K562 (cell line): ENCODE data around the gene UBXN6. TPM values are rescaled to one million over a fixed set of nuclear protein-coding genes. Genes with fewer than 3 reads are reported as not detected.

Experiments
- ATAC-seq: fragments of 200-7000 bp; cut with Tn5 transposase; 3 replicates; pipeline ENCODE4 v1.9.1; 2020; ENCODE audit warnings: moderate library complexity
- BruUV-seq: library from RNA; stranded (reverse); fragments of 400-500 nt; replicated peaks from 2 replicates; lab custom pipeline; 2021; lab: Mats Ljungman, UMichigan
- CTCF ChIA-PET: fragments of 300-600 bp; formaldehyde crosslinking; extraction: SDS; loops from one replicate; lab custom pipeline; 2021; ENCODE audit warnings: low intra/inter-chr PET ratio; lab: Yijun Ruan, JAX
- POLR2A ChIA-PET: fragments of 300-600, 350-650 bp; sonication (Branson Sonifier 250); formaldehyde crosslinking; extraction: SDS; loops from one replicate; lab custom pipeline; 2021; ENCODE audit warnings: antibody characterized with exemption, inconsistent platforms; lab: Yijun Ruan, JAX
- DNase-seq, 4 experiments: peaks; one replicate each; pipeline versions ENCODE4 v3.0.0 to v3.0.0-alpha.2; 2011 to 2018; ENCODE audit warnings: low spot score in 3 of 4, mixed read lengths in 3 of 4; ENCODE audit errors: extremely low read depth in 1 of 4
- FAIRE-seq: peaks from 2 replicates; lab custom pipeline; 2011; peaks lifted over from hg19 to GRCh38; lab: Jason Lieb, UNC
- H2AFZ ChIP-seq: 2 replicates; pipeline ENCODE4 v1.6.0; 2011; ENCODE audit warnings: low read depth, low read length, control low read depth, inconsistent platforms
- H3K27ac ChIP-seq: fragments of 200-600 bp; 3 replicates; pipeline ENCODE4 v1.8.0; 2011; ENCODE audit warnings: low read depth, mild to moderate bottlenecking, control low read depth, inconsistent platforms, low read length, moderate library complexity, mixed read lengths; ENCODE audit errors: extremely low read depth
- H3K27me3 ChIP-seq, 2 experiments: fragments of 300-600 bp in 1 of 2; 2 replicates in 1 of 2; 3 replicates in 1 of 2; pipeline versions ENCODE4 v1.6.0 to v1.8.0; 2011; ENCODE audit warnings: inconsistent platforms in 2 of 2, low read length in 2 of 2, mild to moderate bottlenecking in 1 of 2, mixed read lengths in 1 of 2, moderate library complexity in 1 of 2; ENCODE audit not compliant: control insufficient read depth in 2 of 2, insufficient read depth in 2 of 2
- H3K36me3 ChIP-seq: fragments of 300-600 bp; 3 replicates; pipeline ENCODE4 v1.8.0; 2011; ENCODE audit warnings: mild to moderate bottlenecking, low read length, inconsistent platforms; ENCODE audit not compliant: control insufficient read depth, insufficient read depth
- H3K4me1 ChIP-seq, 2 experiments: fragments of 200-600 bp in 1 of 2; replicated peaks in 1 of 2; 2 replicates in 1 of 2; 3 replicates in 1 of 2; pipeline versions ENCODE4 v1.5.1 to v1.8.0; 2011; ENCODE audit warnings: inconsistent platforms in 2 of 2, low read length in 2 of 2, mild to moderate bottlenecking in 1 of 2, mixed read lengths in 1 of 2, moderate library complexity in 1 of 2; ENCODE audit not compliant: control insufficient read depth in 2 of 2, insufficient read depth in 2 of 2
- H3K4me2 ChIP-seq: 2 replicates; pipeline ENCODE4 v1.6.1; 2011; ENCODE audit warnings: low read length, control low read depth, inconsistent platforms, mixed read lengths; ENCODE audit not compliant: insufficient read depth
- H3K4me3 ChIP-seq: fragments of 200-600 bp; sonication (generic), shearing (Covaris generic); 2 replicates; pipeline ENCODE4 v1.5.1; 2016; ENCODE audit warnings: control low read depth, inconsistent platforms
- H3K79me2 ChIP-seq: fragments of 200-600 bp; 3 replicates; pipeline ENCODE4 v1.8.0; 2011; ENCODE audit warnings: low read length, inconsistent platforms; ENCODE audit not compliant: control insufficient read depth, insufficient read depth
- H3K9ac ChIP-seq, 2 experiments: 2 replicates each; pipeline versions ENCODE4 v1.6.0 to v1.6.1; 2011; ENCODE audit warnings: low read depth in 2 of 2, low read length in 2 of 2, control low read depth in 1 of 2, inconsistent platforms in 1 of 2, mild to moderate bottlenecking in 1 of 2, mixed read lengths in 1 of 2; ENCODE audit not compliant: insufficient read depth in 1 of 2
- H3K9me1 ChIP-seq: one replicate; pipeline ENCODE4 v1.6.0; 2011; ENCODE audit warnings: inconsistent platforms, mild to moderate bottlenecking, low read length, moderate library complexity; ENCODE audit not compliant: control insufficient read depth, insufficient read depth
- H3K9me3 ChIP-seq: replicated peaks from 2 replicates; pipeline ENCODE4 v1.5.1; 2011; ENCODE audit warnings: low read depth, low read length, inconsistent platforms; ENCODE audit not compliant: control insufficient read depth, insufficient read depth
- H4K20me1 ChIP-seq: replicated peaks from 2 replicates; pipeline ENCODE4 v1.6.1; 2011; ENCODE audit warnings: low read length, inconsistent platforms, mixed read lengths; ENCODE audit not compliant: control insufficient read depth, insufficient read depth
- CEBPZ ChIP-seq: fragments of 150-350 bp; IDR thresholded peaks from 2 replicates; pipeline ENCODE4 v1.6.1; 2014; ENCODE audit warnings: low read depth, mild to moderate bottlenecking, low read length, borderline replicate concordance
- CXXC5 ChIP-seq: fragments of 250-450 bp; sonication (Bioruptor Pico); IDR thresholded peaks from 2 replicates; pipeline ENCODE4 v1.8.0; 2022; ENCODE audit warnings: inconsistent platforms, mild to moderate bottlenecking, moderate library complexity
- EWSR1 ChIP-seq: fragments of 450-650 bp; IDR thresholded peaks from 2 replicates; pipeline ENCODE4 v1.6.1; 2018; ENCODE audit warnings: borderline replicate concordance, mild to moderate bottlenecking, low read depth, moderate library complexity; ENCODE audit not compliant: partially characterized antibody
- JUNB ChIP-seq: fragments of 450-650 bp; formaldehyde crosslinking; conservative IDR thresholded peaks from 2 replicates; pipeline ENCODE4 v1.4.0; 2020; ENCODE audit warnings: mild to moderate bottlenecking
- MCM2 ChIP-seq: fragments of 450-650 bp; IDR thresholded peaks from 2 replicates; pipeline ENCODE4 v1.6.1; 2017; ENCODE audit warnings: low read depth, mild to moderate bottlenecking
- NFIX ChIP-seq: fragments of 250-450 bp; sonication (Bioruptor Pico); IDR thresholded peaks from 2 replicates; pipeline ENCODE4 v1.4.0; 2020; ENCODE audit warnings: low read depth, mild to moderate bottlenecking, moderate library complexity
- PHF21A ChIP-seq: fragments of 450-650 bp; IDR thresholded peaks from 2 replicates; pipeline ENCODE4 v1.6.1; 2017; ENCODE audit warnings: low read depth, borderline replicate concordance
- PYGO2 ChIP-seq: fragments of 450-650 bp; IDR thresholded peaks from 2 replicates; pipeline ENCODE4 v1.6.1; 2016; ENCODE audit warnings: mild to moderate bottlenecking, missing genetic modification characterization, moderate library complexity, missing compliant biosample characterization
- REST ChIP-seq, 2 experiments: fragments of 450-650 bp; formaldehyde crosslinking in 1 of 2; IDR thresholded peaks; 2 replicates each; pipeline versions ENCODE4 v1.4.0 to v1.6.1; 2014 to 2020; ENCODE audit warnings: mild to moderate bottlenecking in 2 of 2, borderline replicate concordance in 1 of 2, low read depth in 1 of 2
- ZBED1 ChIP-seq: IDR thresholded peaks from 2 replicates; pipeline ENCODE4 v1.6.1; 2014
- ZFP1 ChIP-seq: fragments of 450-650 bp; formaldehyde crosslinking; IDR thresholded peaks from 2 replicates; pipeline ENCODE4 v1.4.0; 2020; ENCODE audit warnings: mild to moderate bottlenecking, mixed read lengths
- WGBS: fragments of 100-300 bp; shearing (Covaris generic); methylation state at CpG from one replicate; pipeline ENCODE4 v1.1.6; 2016; ENCODE audit warnings: low coverage, mixed read lengths; ENCODE audit not compliant: insufficient coverage; ENCODE audit errors: missing lambda C conversion rate; 5-methylcytosine and 5-hydroxymethylcytosine counted together
- in situ Hi-C: fragments of 300-500 bp; cut with MboI; formaldehyde crosslinking; loops from 4 replicates; pipeline ENCODE4 v1.15.0; 2018; ENCODE audit warnings: inconsistent platforms, mixed read lengths
- intact Hi-C: fragments of 100-400 bp; cut with micrococcal nuclease; formaldehyde crosslinking; loops from 2 replicates; pipeline ENCODE4 v1.14.2; 2022
- polyA plus RNA-seq, 8 experiments: library from polyadenylated mRNA; depleted of rRNA in 4 of 8; stranded (reverse) in 5 of 8; unstranded in 3 of 8; fragments of >200 nt; fragmentation: Nextera tagmentation in 2 of 8; fragmentation: Illumina TruSeq in 1 of 8; extraction: Ambion mirVana in 2 of 8; extraction: Trizol in 1 of 8; gene quantifications; 2 replicates each; pipeline versions ENCODE4 v1.2.1 to v1.2.3, GENCODE V29; 2011 to 2014; ENCODE audit warnings: inconsistent platforms in 1 of 8, missing spikeins in 1 of 8
- total RNA-seq, 7 experiments: library from RNA; depleted of rRNA in 6 of 7; stranded (reverse); fragments of >200 nt in 6 of 7; fragmentation: Illumina TruSeq in 2 of 7; extraction: Trizol in 2 of 7; gene quantifications; 2 replicates each; pipeline versions ENCODE4 v1.2.1 to v1.2.3, GENCODE V29; 2011 to 2021; ENCODE audit warnings: low replicate concordance in 1 of 7

Gene UBXN6
- total and polyA plus RNA-seq, 9 of the 15 experiments (the other 6 are each of a cell fraction or from before 2014, with no cell fraction given): 0.48 to 90.2 (median 29.5) TPM

DNA sequence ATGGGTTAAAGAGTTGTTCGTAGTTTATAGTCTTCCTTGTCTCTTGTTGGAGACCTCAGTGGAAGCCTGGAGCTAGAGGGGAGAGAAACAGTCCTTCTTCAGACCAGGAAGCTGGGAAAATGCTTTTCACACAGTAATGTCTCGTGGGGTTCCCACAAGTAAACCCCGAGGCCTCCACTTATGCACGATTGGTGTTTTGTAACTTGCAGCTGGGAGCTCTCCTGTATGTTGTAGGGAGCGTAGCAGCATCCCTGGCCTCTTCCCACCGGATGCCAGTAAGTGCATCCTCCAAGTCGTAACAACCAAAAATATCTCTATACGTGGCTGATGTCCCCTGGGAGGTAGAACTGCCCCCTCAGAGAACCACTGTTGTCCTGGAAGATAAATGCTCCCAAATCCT, 51.6 kb downstream of the UBXN6 start:
- H3K4me3 ChIP-seq: no peak overlapping the region
- intact Hi-C loops: no loop called here
- peaks cover 9 to 13% of the 10 kb centered on the region in 2 experiments; a peak in 4 of 5 replicates for H3K4me1 ChIP-seq
- H3K27me3 ChIP-seq: no peaks in the 10 kb centered on the region
- no peaks in the 10 kb centered on the region for H3K9me1 ChIP-seq
- BruUV-seq: TSS peak; percentile 23
- CTCF ChIA-PET: interaction anchor here (0.6 kb wide), 1 partner anchor 201 kb away, joined by 4 read pairs; no protein-coding TSS in a partner anchor
- peaks cover 91% of the 10 kb centered on the region for H3K79me2 ChIP-seq
- no peak overlapping the region for H3K27ac ChIP-seq
- peaks cover 62% of the 10 kb centered on the region for H3K36me3 ChIP-seq
- DNase-seq: no peak
- no peak overlapping the region for H2AFZ ChIP-seq
- no peak overlapping the region for H3K9ac ChIP-seq
- no peak for FAIRE-seq
- in situ Hi-C loops: no loop called here
- ATAC-seq: no peak
- H3K9me3 ChIP-seq: no peaks in the 10 kb centered on the region
- TF ChIP-seq JUNB (no peak), REST (IDR thresholded peaks at IDR 0.05; ENCODE audit: borderline replicate concordance) (no peak), REST (CRISPR knock-in tag; IDR thresholded peaks at IDR 0.05; ENCODE audit: low read depth) (no peak), ZFP1 (CRISPR knock-in tag) (no peak), NFIX (CRISPR knock-in tag) (no peak), PYGO2 (tag) (no peak), CEBPZ (no peak), CXXC5 (CRISPR knock-in tag) (no peak), PHF21A (no peak), MCM2 (no peak), EWSR1 (no peak), ZBED1 (no peak)
- POLR2A ChIA-PET: interaction anchor here (0.6 to 3.4 kb wide), 4 partner anchors 9 to 22 kb away, joined by 3 to 24 read pairs (median 4); no protein-coding TSS in a partner anchor
- WGBS: 90% methylated on average over 8 of the region's 8 CpGs
- H4K20me1 ChIP-seq: peaks cover 24% of the 10 kb centered on the region; the same call in 1 of the 2 replicates
- no peak overlapping the region for H3K4me2 ChIP-seq
